Astrocyte (in vitro differentiated cells and primary cell): ENCODE data around the gene RHBDL1. TPM values are rescaled to one million over a fixed set of nuclear protein-coding genes. Genes with fewer than 3 reads are reported as not detected.

Experiments
- DNase-seq: peaks from one replicate; pipeline ENCODE4 v3.0.0-alpha.2; 2010; ENCODE audit warnings: low read depth
- FAIRE-seq: peaks from 2 replicates; lab custom pipeline; 2011; peaks lifted over from hg19 to GRCh38; lab: Jason Lieb, UNC
- H2AFZ ChIP-seq: 2 replicates; pipeline ENCODE4 v1.6.0; 2012; ENCODE audit warnings: low read depth, low read length, inconsistent platforms
- H3K27ac ChIP-seq: 2 replicates; pipeline ENCODE4 v1.5.1; 2011; ENCODE audit warnings: low read depth, low read length, inconsistent platforms
- H3K27me3 ChIP-seq: 2 replicates; pipeline ENCODE4 v1.6.0; 2011; ENCODE audit warnings: low read length, inconsistent platforms; ENCODE audit not compliant: insufficient read depth
- H3K36me3 ChIP-seq: 2 replicates; pipeline ENCODE4 v1.5.1; 2011; ENCODE audit warnings: low read length, inconsistent platforms; ENCODE audit not compliant: insufficient read depth
- H3K4me1 ChIP-seq: 2 replicates; pipeline ENCODE4 v1.5.1; 2011; ENCODE audit warnings: low read length, inconsistent platforms; ENCODE audit not compliant: insufficient read depth
- H3K4me2 ChIP-seq: 2 replicates; pipeline ENCODE4 v1.6.0; 2012; ENCODE audit warnings: low read length, inconsistent platforms
- H3K4me3 ChIP-seq: 2 replicates; pipeline ENCODE4 v1.5.1; 2011; ENCODE audit warnings: low read depth, mild to moderate bottlenecking, low read length, inconsistent platforms; ENCODE audit not compliant: insufficient read depth
- H3K79me2 ChIP-seq: 2 replicates; pipeline ENCODE4 v1.6.0; 2012; ENCODE audit warnings: mild to moderate bottlenecking, low read length, inconsistent platforms; ENCODE audit not compliant: insufficient read depth
- H3K9ac ChIP-seq: 2 replicates; pipeline ENCODE4 v1.6.0; 2012; ENCODE audit warnings: mild to moderate bottlenecking, low read length, inconsistent platforms
- H3K9me3 ChIP-seq: 2 replicates; pipeline ENCODE4 v1.5.1; 2012; ENCODE audit warnings: low read depth, mild to moderate bottlenecking, low read length, inconsistent platforms; ENCODE audit not compliant: insufficient read depth
- H4K20me1 ChIP-seq: 2 replicates; pipeline ENCODE4 v1.6.0; 2012; ENCODE audit warnings: low read length, inconsistent platforms; ENCODE audit not compliant: insufficient read depth
- H3K27ac Mint-ChIP-seq: one replicate; pipeline ENCODE4 v1.8.0; 2021; ENCODE audit warnings: mild to moderate bottlenecking, mixed read lengths; ENCODE audit not compliant: unreplicated experiment
- H3K27me3 Mint-ChIP-seq: one replicate; pipeline ENCODE4 v1.8.0; 2021; ENCODE audit warnings: low read depth, mixed read lengths; ENCODE audit not compliant: unreplicated experiment
- H3K36me3 Mint-ChIP-seq: one replicate; pipeline ENCODE4 v1.8.0; 2021; ENCODE audit warnings: low read depth, mixed read lengths; ENCODE audit not compliant: unreplicated experiment
- H3K4me1 Mint-ChIP-seq: one replicate; pipeline ENCODE4 v1.8.0; 2021; ENCODE audit warnings: low read depth, mixed read lengths; ENCODE audit not compliant: unreplicated experiment
- H3K4me3 Mint-ChIP-seq: one replicate; pipeline ENCODE4 v1.8.0; 2021; ENCODE audit warnings: mild to moderate bottlenecking, moderate library complexity, mixed read lengths; ENCODE audit not compliant: unreplicated experiment
- H3K9me3 Mint-ChIP-seq: one replicate; pipeline ENCODE4 v1.8.0; 2021; ENCODE audit warnings: mild to moderate bottlenecking, mixed read lengths; ENCODE audit not compliant: unreplicated experiment
- EZH2 ChIP-seq: IDR thresholded peaks from 2 replicates; pipeline ENCODE4 v1.6.1; 2012; ENCODE audit warnings: mild to moderate bottlenecking, low read length, inconsistent platforms; ENCODE audit not compliant: insufficient read depth
- total RNA-seq: library from RNA; stranded (reverse); gene quantifications from 2 replicates; pipeline ENCODE4 v1.2.1, GENCODE V29; 2021
- TF ChIP-seq, protein P1 (sequence below): IDR thresholded peaks from 2 replicates; pipeline ENCODE4 v1.5.1; 2011; ENCODE audit warnings: low read depth, mild to moderate bottlenecking, inconsistent platforms, low read length, moderate library complexity; ENCODE audit not compliant: insufficient read depth

The RHBDL1 gene
- total RNA-seq, 1 donor from 2014 or later: 4.9 TPM

DNA sequence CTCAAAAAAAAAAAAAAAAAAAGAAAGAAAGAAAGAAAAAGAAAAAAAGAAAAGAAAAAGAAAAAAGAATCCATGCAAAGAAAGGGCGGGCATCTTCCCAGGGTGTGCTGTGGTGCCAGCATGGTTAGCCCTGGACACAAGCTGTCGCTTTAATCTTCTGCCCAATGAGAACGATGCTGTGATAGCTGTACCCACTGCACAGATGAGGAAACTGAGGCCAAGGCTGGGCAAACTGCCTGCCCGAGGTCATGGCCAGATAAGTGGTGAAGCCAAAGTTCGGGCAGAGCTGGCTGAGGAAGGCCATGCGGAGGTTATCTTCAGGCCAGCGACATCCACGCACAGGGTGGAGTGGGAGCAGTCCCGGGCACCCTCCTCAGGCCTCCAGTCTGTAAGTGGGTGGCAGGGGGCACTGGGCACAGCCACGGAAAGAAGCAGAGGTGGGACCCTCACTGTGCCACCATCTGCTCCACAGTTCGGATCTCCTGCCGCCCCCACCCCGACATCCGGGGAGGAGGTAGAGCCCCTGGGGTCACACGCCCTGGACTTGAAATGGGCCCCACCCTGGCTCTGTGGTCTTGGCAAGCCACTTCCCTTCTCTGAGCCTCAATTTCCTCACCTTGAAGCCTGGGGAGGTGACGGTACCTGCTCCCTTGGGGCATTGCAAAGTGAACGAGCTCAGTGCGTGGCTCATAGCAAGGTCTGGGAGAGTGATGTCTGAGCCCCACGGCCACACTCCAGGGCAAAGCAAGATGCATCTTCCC lies 23.6 kb downstream of the RHBDL1 start:
- H3K36me3 Mint-ChIP-seq: no peaks in the 10 kb centered on the region
- H3K27me3 Mint-ChIP-seq: peaks cover 53% of the 10 kb centered on the region
- H3K4me3 Mint-ChIP-seq: no peak overlapping the region
- H3K9me3 Mint-ChIP-seq: peaks cover 2% of the 10 kb centered on the region
- DNase-seq (no peak), FAIRE-seq (no peak)
- no peaks in the 10 kb centered on the region for H3K4me1 Mint-ChIP-seq
- peaks cover 21% of the 10 kb centered on the region for H4K20me1 ChIP-seq
- no peak overlapping the region for H3K4me3 ChIP-seq
- H3K9ac ChIP-seq: no peak overlapping the region
- H2AFZ ChIP-seq: no peak overlapping the region
- no peak for TF ChIP-seq EZH2
- TF ChIP-seq, protein P1, sequence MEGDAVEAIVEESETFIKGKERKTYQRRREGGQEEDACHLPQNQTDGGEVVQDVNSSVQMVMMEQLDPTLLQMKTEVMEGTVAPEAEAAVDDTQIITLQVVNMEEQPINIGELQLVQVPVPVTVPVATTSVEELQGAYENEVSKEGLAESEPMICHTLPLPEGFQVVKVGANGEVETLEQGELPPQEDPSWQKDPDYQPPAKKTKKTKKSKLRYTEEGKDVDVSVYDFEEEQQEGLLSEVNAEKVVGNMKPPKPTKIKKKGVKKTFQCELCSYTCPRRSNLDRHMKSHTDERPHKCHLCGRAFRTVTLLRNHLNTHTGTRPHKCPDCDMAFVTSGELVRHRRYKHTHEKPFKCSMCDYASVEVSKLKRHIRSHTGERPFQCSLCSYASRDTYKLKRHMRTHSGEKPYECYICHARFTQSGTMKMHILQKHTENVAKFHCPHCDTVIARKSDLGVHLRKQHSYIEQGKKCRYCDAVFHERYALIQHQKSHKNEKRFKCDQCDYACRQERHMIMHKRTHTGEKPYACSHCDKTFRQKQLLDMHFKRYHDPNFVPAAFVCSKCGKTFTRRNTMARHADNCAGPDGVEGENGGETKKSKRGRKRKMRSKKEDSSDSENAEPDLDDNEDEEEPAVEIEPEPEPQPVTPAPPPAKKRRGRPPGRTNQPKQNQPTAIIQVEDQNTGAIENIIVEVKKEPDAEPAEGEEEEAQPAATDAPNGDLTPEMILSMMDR: no peak
- no peaks in the 10 kb centered on the region for H3K36me3 ChIP-seq
- no peak overlapping the region for H3K27ac Mint-ChIP-seq
- H3K4me1 ChIP-seq: no peaks in the 10 kb centered on the region
- H3K27ac ChIP-seq: no peak overlapping the region
- peaks cover 36% of the 10 kb centered on the region for H3K27me3 ChIP-seq
- no peak overlapping the region for H3K4me2 ChIP-seq
- no peaks in the 10 kb centered on the region for H3K79me2 ChIP-seq
- H3K9me3 ChIP-seq: no peaks in the 10 kb centered on the region

DNA sequence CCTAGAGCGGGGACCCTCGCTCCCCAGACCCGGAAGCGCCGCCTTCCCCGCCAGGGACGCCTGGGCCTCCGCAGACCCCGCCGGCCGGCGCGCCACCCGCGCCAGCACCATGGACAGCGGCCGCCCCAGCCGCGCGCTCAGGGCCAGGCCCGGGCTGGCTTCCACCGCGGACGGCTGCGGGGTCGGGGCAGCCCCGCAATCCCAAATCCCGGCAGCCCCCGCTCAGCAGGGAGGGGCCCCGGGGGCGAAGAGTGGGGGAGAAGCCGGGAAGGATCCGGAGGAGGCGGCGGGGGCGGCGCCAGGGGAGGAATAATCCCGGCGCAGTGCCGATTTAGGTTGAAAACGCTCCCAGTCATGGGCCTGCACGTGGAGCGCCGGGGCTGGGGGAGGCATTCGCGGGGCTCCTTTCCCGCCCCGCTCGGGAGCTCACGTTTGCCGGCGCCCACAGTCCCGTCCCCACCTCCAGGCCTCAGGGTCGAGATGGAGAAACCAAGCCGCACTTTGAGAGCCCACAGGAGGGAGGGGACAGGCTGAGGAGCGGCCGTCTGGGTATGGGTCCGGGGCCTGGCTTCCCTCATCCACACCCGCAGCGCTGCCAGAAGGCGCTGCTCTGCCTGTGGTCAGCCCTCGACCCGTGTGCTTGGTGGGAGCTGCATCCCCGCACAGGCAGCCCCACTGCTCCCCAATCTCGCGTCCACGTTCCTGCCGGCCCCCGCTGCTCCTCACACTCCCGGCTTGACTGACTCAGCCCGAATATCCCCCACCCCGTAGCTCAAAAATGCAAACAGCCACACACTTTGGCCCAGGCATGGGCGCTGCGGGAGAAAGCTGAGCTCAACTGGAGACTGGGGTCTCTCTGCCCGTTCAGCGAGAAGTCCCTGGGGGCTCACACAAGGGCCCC lies 25.5 kb downstream of the RHBDL1 start:
- H3K36me3 ChIP-seq: no peaks in the 10 kb centered on the region
- H3K79me2 ChIP-seq: no peaks in the 10 kb centered on the region
- DNase-seq (no peak), FAIRE-seq (no peak)
- H2AFZ ChIP-seq: no peak overlapping the region
- H3K36me3 Mint-ChIP-seq: no peaks in the 10 kb centered on the region
- peaks cover 30% of the 10 kb centered on the region for H3K27me3 ChIP-seq
- no peak overlapping the region for H3K4me3 ChIP-seq
- no peak overlapping the region for H3K27ac Mint-ChIP-seq
- H3K27ac ChIP-seq: no peak overlapping the region
- peak overlapping the region; percentile 39 for H3K4me2 ChIP-seq
- H3K4me1 ChIP-seq: peaks cover 2% of the 10 kb centered on the region
- H3K27me3 Mint-ChIP-seq: peaks cover 45% of the 10 kb centered on the region
- no peaks in the 10 kb centered on the region for H3K9me3 ChIP-seq
- peaks cover 2% of the 10 kb centered on the region for H3K9me3 Mint-ChIP-seq
- no peak overlapping the region for H3K4me3 Mint-ChIP-seq
- H3K4me1 Mint-ChIP-seq: no peaks in the 10 kb centered on the region
- peaks cover 28% of the 10 kb centered on the region for H4K20me1 ChIP-seq
- no peak overlapping the region for H3K9ac ChIP-seq
- peak; percentile 50 for TF ChIP-seq EZH2
- TF ChIP-seq, protein P1: no peak
